GM21619 (cell line): ENCODE measurements around the gene BSN.

ENCODE experiments used
- ATAC-seq: cut with Tn5 transposase; IDR thresholded peaks from one replicate; pipeline ENCODE4 v1.9.1; 2021; ENCODE audit not compliant: unreplicated experiment

BSN gene

GRCh38 chr3:49553692-49554632 is at the start of gene BSN:
TSS of gene BSN (plus strand) at chr3:49554477. CDS start at chr3:49554603, 126 bp downstream.
- ATAC-seq: peak; percentile 78

GRCh38 chr3:49506906-49507305 is 47.4 kb upstream of the BSN start:
- ATAC-seq: no peak

DNA sequence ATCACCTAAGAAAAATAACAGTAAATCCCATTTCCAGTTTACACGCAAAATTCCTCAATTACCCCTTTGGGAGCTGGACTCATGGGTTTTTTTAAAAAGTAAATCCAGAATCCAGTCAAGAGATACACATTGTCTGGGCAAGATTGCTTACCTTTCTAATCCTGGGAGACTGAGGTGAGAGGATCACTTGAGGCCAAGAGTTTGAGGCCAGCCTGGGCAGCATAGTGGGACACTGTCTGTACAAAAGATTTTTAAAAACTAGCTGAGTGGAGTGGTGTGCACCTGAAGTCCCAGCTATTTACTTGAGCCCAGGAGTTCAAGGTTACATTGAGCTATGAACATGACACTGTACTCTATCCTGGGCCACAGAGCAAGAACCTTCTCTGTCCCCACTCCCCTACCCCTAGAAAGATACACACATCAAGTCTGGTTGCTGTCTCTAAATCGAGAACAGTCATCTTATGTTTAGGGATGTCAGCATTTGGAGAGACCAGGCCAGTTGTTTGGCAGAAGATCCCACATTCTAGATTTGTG is 45.2 kb upstream of the BSN start:
- ATAC-seq: no peak

DNA sequence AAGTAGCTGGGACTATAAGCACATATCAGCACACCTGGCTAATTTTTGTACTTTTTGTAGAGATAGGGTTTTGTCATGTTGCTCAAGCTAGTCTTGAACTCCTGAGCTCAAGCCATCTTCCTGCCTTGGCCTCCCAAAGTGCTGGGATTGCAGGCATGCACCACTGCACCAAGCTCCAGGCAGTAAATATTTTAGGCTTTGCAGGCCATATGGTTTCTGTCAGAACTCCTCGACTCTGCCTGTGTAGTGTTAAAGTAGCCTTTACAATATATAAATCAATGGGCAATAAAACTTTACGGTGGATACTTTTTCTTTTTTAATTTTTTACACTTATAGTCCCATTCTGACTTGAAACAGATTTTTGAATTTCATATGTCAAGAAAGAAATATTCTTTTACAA is 42.6 kb upstream of the BSN start:
- no peak for ATAC-seq

DNA sequence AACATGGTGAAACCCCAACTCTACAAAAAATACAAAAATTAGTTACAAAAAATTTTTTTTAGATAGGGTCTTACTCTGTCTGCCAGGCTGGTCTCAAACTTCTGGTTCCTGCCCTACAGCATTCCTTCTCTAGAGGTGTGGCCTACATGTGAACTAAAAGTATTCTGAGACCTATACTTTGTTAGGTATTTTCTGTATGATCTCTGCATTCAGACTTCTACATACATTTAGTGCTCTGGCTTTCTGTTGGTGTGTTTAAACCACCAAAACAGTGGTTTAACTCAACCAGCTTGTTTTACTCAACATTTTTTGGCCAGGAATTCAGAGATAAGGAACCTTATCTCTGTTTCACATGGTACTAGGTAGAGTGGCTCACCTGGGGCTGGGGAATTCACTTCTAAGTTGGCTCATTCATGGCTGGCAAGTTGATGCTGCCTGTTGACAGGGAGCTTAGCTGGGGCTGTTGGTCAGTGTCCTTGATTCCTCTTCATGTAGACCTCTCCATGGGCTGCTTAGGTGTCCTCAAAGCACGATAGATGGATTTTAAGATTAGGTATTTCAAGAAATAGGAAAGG is 41.4 kb upstream of the BSN start:
- no peak for ATAC-seq

DNA sequence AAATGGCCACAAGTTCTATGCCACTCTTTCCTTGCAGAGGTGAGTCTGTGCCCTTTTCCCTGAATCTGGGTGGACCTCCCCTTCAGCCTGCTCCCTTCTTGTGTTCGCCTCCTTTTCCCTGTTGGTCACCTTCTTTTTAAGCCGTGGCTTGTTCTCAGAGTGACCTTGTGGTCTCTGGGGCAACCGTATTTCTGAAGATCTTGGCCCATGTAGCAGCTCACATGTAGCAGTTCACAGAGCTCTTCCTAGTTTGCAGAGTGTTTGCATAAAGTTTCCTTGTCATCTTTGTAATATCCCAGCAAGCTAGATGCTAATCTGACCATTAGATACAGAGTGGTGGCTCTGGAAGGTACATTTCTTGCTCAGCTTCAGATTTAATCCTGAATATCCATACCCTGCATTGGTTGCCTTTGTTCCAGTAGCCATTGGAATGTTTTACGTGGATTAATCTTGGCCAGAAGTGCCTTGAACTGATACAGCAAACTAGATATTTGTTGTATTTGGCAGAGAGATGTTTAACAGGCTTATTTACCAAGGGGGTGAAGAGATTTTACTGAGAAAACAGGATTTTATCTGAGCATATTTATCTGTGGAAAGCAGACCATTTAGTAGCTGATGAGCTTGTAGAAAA is 40.7 kb upstream of the BSN start:
- ATAC-seq: no peak

DNA sequence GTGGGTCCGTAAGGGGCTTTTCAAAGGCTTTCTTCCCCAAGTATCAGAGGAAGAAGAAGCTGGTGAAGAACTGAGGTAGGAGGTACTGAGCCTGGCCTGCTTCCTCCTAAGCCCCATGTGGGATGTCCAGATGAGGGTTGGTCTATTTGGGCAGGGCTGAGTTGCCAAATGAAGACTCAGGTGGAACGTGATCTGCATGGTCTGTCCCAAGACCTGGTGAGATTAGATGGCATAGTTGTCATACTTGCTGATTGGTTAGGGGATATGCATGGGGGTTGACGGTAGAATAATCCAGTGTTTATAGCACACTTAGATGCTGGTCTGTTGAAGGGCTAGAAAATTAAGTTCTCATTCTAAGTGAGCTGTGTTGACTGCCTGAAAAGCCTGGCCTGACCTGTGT is 36.3 kb upstream of the BSN start:
- ATAC-seq: no peak

DNA sequence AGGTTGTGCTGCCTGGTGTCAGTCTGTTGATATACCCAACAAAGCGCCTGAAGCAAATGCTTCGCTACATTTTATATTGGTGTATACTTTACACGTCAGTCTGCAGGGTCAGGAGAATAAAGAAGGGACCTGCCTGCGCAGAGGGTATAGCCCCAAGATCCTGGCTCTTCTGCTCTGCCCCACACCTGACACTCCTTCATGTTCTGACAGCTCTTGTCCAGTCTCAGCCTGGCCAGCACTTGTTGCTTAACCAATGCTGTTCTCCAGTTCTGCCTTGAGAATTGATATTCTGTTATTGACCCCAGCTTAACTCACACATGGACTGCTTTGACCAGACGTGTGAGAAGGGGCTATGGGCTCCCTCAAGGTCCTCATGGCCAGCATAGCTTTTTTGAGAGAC is 35.8 kb upstream of the BSN start:
- no peak for ATAC-seq

GRCh38 chr3:49519296-49519695 is 35.0 kb upstream of the BSN start:
- no peak for ATAC-seq

- no peak for ATAC-seq
Measured at GRCh38 chr3:49519916-49520385, 34.3 kb upstream of the BSN start.

DNA sequence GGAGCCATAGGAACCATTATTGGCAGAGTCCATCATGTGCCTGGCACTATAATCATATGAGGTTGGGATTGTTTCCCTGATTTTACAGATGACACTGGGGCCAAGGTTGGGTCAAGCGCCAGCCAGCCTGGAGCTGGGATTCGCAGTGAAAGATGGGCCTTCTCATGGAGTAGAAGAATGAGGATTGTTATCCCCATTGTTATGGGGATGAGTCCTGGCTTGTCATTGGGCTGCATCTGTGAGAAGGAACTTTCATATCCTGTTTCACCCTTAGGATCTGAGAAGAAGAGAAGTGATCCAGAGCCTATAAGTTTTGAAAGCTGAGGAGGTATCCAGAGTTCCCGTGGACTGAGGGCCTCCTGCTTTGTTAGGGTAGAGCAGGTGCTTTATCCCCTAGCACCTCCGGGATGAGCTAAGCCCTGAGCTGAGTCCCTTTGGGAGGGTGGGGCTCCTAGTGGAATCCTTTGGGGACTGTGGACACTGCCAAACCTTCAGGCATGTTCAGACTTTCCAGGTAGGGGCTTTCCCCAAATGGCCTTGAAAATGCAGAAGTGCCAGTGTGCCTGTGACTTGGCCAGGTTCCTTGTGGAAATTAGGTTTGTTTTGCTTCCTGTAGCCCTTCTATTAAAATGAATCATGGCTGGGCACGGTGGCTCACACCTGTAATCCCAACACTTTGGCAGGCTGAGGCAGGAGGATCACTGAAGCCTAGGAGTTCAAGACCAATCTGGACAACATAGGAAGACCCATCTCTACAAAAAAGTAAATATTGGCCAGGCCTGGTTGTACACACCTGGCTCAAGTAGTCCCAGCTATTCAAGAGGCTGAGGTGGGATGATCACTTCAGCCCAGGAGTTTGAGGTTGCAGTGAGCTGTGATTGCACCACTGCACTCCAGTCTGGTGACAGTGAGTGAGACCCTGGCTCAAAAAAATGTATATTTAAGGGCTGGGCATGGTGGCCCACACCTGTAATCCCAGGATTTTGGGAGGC is 30.2 kb upstream of the BSN start:
- ATAC-seq: no peak

GRCh38 chr3:49529567-49529966 is 24.7 kb upstream of the BSN start:
- no peak for ATAC-seq

DNA sequence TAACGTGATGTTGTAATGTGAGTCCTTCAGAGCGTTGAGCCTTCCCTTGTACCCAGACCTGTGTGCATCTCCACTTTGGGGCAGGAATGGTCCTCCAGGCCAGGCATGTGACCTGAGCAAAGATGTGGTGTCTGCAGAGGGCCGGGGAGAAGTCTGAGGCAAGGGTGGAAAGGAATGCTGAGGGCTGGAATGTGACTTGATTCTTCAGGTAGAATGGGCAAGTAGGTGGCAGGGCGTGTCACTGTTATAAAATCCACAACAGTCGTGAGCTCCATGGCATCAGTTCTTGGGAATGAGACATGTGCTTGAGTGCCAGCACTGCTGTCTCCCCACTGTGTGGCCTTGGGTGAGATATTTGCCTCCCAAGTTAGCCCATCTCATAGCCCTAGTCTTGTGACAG is 24.0 kb upstream of the BSN start:
- ATAC-seq: no peak

GRCh38 chr3:49530701-49531100 is 23.6 kb upstream of the BSN start:
- no peak for ATAC-seq

GRCh38 chr3:49531218-49531617 is 23.1 kb upstream of the BSN start:
- ATAC-seq: no peak

GRCh38 chr3:49531715-49532114 is 22.6 kb upstream of the BSN start:
- ATAC-seq: no peak

DNA sequence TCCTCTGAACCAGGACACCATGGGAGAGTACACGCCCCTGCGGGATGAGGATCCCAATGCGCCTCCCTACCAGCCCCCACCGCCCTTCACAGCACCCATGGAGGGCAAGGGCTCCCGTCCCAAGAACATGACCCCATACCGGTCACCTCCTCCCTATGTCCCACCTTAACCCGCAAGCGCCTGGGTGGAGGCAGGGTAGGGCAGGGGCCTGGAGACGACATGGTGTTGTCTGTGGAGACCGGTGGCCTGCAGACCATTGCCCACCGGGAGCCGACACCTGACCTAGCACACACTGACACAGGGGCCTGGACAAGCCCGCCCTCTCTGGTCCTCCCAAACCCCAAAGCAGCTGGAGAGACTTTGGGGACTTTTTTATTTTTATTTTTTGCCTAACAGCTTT is 21.2 kb upstream of the BSN start:
- ATAC-seq: no peak

DNA sequence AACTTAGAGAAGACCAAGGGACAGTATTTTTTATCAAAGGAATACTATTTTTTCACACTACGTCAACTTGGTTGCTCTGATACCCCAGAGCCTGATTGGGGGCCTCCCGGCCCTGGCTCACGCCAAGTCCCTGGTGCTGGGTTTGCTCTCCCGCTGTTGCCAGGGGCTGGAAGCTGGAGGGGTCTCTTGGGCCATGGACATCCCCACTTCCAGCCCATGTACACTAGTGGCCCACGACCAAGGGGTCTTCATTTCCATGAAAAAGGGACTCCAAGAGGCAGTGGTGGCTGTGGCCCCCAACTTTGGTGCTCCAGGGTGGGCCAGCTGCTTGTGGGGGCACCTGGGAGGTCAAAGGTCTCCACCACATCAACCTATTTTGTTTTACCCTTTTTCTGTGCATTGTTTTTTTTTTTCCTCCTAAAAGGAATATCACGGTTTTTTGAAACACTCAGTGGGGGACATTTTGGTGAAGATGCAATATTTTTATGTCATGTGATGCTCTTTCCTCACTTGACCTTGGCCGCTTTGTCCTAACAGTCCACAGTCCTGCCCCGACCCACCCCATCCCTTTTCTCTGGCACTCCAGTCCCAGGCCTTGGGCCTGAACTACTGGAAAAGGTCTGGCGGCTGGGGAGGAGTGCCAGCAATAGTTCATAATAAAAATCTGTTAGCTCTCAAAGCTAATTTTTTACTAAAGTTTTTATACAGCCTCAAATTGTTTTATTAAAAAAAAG is 20.3 kb upstream of the BSN start:
- ATAC-seq: no peak

- no peak for ATAC-seq
Measured at GRCh38 chr3:49534581-49535441, 19.5 kb upstream of the BSN start.
